SJSA1 (cell line): ENCODE data around the gene GRAMD1A. TPM values are rescaled to one million over a fixed set of nuclear protein-coding genes. Genes with fewer than 3 reads are reported as not detected.

Source experiments
- DNase-seq, 2 experiments: peaks; one replicate each; pipeline ENCODE4 v3.0.0-alpha.2; 2015 to 2020; ENCODE audit warnings: low spot score in 2 of 2, low read depth in 1 of 2
- H3K27ac ChIP-seq: fragments of 250-450 bp; sonication (Bioruptor Pico); 2 replicates; pipeline ENCODE4 v1.5.1; 2020; ENCODE audit warnings: mild to moderate bottlenecking, moderate library complexity
- H3K27me3 ChIP-seq: fragments of 250-450 bp; sonication (Bioruptor Pico); replicated peaks from 2 replicates; pipeline ENCODE4 v1.5.1; 2020; ENCODE audit warnings: mild to moderate bottlenecking, moderate library complexity
- H3K36me3 ChIP-seq: fragments of 250-450 bp; sonication (Bioruptor Pico); 2 replicates; pipeline ENCODE4 v1.5.1; 2020; ENCODE audit warnings: mild to moderate bottlenecking
- H3K4me1 ChIP-seq: fragments of 250-450 bp; sonication (Bioruptor Pico); replicated peaks from 2 replicates; pipeline ENCODE4 v1.6.1; 2021; ENCODE audit warnings: mild to moderate bottlenecking
- H3K4me3 ChIP-seq: fragments of 250-450 bp; sonication (Bioruptor Pico); 2 replicates; pipeline ENCODE4 v1.5.1; 2020; ENCODE audit warnings: mild to moderate bottlenecking
- H3K9me3 ChIP-seq: fragments of 250-450 bp; sonication (Bioruptor Pico); replicated peaks from 2 replicates; pipeline ENCODE4 v1.5.1; 2020; ENCODE audit warnings: mild to moderate bottlenecking
- total RNA-seq: library from RNA; depleted of rRNA; stranded (reverse); fragments of >200 nt; shearing (Covaris generic); gene quantifications from 2 replicates; pipeline ENCODE4 v1.2.3, GENCODE V29; 2014

Gene GRAMD1A
- total RNA-seq, 1 experiment from 2014 or later = 21.6 TPM

GRCh38 chr19:35034005-35034502, 33.9 kb downstream of the GRAMD1A start:
- no peaks in the 10 kb centered on the region for H3K36me3 ChIP-seq
- H3K9me3 ChIP-seq = no peaks in the 10 kb centered on the region
- no peak overlapping the region for H3K4me3 ChIP-seq
- H3K27me3 ChIP-seq = peaks cover 3% of the 10 kb centered on the region; the same call in 1 of the 2 replicates
- H3K4me1 ChIP-seq = peaks cover 16% of the 10 kb centered on the region
- DNase-seq = no peak
- H3K27ac ChIP-seq = no peak overlapping the region

GRCh38 chr19:35034588-35035382, 34.7 kb downstream of the GRAMD1A start:
- Histone ChIP-seq H3K4me3 (no peak overlapping the region), H3K27ac (no peak overlapping the region), H3K27me3 (peaks cover 3% of the 10 kb centered on the region; the same call in 1 of the 2 replicates), H3K36me3 (no peaks in the 10 kb centered on the region), H3K9me3 (no peaks in the 10 kb centered on the region), H3K4me1 (peaks cover 15% of the 10 kb centered on the region)
- DNase-seq = no peak

GRCh38 chr19:35037716-35038622, 37.8 kb downstream of the GRAMD1A start:
- Histone ChIP-seq H3K36me3 (no peaks in the 10 kb centered on the region), H3K9me3 (no peaks in the 10 kb centered on the region), H3K4me3 (no peak overlapping the region), H3K4me1 (no peaks in the 10 kb centered on the region), H3K27ac (no peak overlapping the region), H3K27me3 (no peaks in the 10 kb centered on the region)
- DNase-seq = no peak

GRCh38 chr19:35038623-35039512, 38.7 kb downstream of the GRAMD1A start:
- no peaks in the 10 kb centered on the region for H3K4me1 ChIP-seq
- H3K27ac ChIP-seq = no peak overlapping the region
- no peak for DNase-seq
- H3K4me3 ChIP-seq = no peak overlapping the region
- no peaks in the 10 kb centered on the region for H3K36me3 ChIP-seq
- no peaks in the 10 kb centered on the region for H3K27me3 ChIP-seq
- no peaks in the 10 kb centered on the region for H3K9me3 ChIP-seq

- no peaks in the 10 kb centered on the region for H3K36me3 ChIP-seq
- no peak overlapping the region for H3K4me3 ChIP-seq
- no peaks in the 10 kb centered on the region for H3K9me3 ChIP-seq
- no peak overlapping the region for H3K27ac ChIP-seq
- no peaks in the 10 kb centered on the region for H3K4me1 ChIP-seq
- no peak for DNase-seq
- H3K27me3 ChIP-seq = no peaks in the 10 kb centered on the region
These were observed 40.0 kb downstream of the GRAMD1A start for GRCh38 chr19:35039881-35040825.

GRCh38 chr19:35040826-35041547, 40.9 kb downstream of the GRAMD1A start:
- Histone ChIP-seq H3K4me1 (no peaks in the 10 kb centered on the region), H3K4me3 (no peak overlapping the region), H3K27me3 (no peaks in the 10 kb centered on the region), H3K27ac (no peak overlapping the region), H3K36me3 (no peaks in the 10 kb centered on the region), H3K9me3 (no peaks in the 10 kb centered on the region)
- DNase-seq = no peak

GRCh38 chr19:35041548-35042055, 41.5 kb downstream of the GRAMD1A start, which contains the start of gene HPN:
TSS of gene HPN (plus strand) at chr19:35041721. CDS start at chr19:35042507, 786 bp downstream.
- H3K27me3 ChIP-seq = no peaks in the 10 kb centered on the region
- no peaks in the 10 kb centered on the region for H3K4me1 ChIP-seq
- no peaks in the 10 kb centered on the region for H3K9me3 ChIP-seq
- DNase-seq = no peak
- no peak within 1 kb of the TSS for H3K4me3 ChIP-seq
- no peaks in the 10 kb centered on the region for H3K36me3 ChIP-seq
- H3K27ac ChIP-seq = no peak within 1 kb of the TSS

GRCh38 chr19:35042056-35042730, 42.1 kb downstream of the GRAMD1A start:
- Histone ChIP-seq H3K27ac (no peak overlapping the region), H3K9me3 (no peaks in the 10 kb centered on the region), H3K27me3 (no peaks in the 10 kb centered on the region), H3K4me1 (no peaks in the 10 kb centered on the region), H3K4me3 (no peak overlapping the region), H3K36me3 (no peaks in the 10 kb centered on the region)
- DNase-seq = no peak

- Histone ChIP-seq H3K4me3 (no peak overlapping the region), H3K36me3 (no peaks in the 10 kb centered on the region), H3K27me3 (no peaks in the 10 kb centered on the region), H3K4me1 (no peaks in the 10 kb centered on the region), H3K9me3 (no peaks in the 10 kb centered on the region), H3K27ac (no peak overlapping the region)
- DNase-seq = no peak
These were observed 43.0 kb downstream of the GRAMD1A start for GRCh38 chr19:35042954-35043604.

GRCh38 chr19:35043906-35044305, 43.8 kb downstream of the GRAMD1A start:
- H3K9me3 ChIP-seq = no peaks in the 10 kb centered on the region
- H3K4me3 ChIP-seq = no peak overlapping the region
- DNase-seq = no peak
- no peaks in the 10 kb centered on the region for H3K4me1 ChIP-seq
- no peaks in the 10 kb centered on the region for H3K36me3 ChIP-seq
- H3K27me3 ChIP-seq = no peaks in the 10 kb centered on the region
- no peak overlapping the region for H3K27ac ChIP-seq
